ENCODE data around the gene OR4S2.

OR4S2 gene, protein sequence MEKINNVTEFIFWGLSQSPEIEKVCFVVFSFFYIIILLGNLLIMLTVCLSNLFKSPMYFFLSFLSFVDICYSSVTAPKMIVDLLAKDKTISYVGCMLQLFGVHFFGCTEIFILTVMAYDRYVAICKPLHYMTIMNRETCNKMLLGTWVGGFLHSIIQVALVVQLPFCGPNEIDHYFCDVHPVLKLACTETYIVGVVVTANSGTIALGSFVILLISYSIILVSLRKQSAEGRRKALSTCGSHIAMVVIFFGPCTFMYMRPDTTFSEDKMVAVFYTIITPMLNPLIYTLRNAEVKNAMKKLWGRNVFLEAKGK

DNA sequence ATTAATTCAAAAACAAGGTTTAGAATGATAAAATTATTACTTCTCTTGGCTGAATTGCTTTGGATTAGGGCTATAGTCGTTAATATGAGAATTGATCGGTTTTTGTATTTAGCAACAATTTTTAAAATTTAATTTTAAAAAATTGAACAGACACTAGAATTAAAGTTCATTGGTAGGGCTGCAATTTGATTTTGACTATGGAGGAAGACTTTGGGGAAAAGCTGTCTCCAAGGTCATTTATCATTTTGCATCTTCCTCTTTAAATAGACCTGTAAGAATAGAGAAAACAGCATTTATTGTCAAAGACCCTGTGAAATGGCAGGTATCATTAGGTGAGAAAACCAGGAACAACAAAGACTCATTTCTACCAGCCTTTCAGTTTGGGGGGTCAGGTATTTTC, at the start of gene OR4S2:
Gene OR4S2, plus strand, starts transcription at position 301 of the 400 bp plus-strand sequence. CDS start 2,577 bp downstream, outside the sequence.
- DNase-seq, result no peak

DNA sequence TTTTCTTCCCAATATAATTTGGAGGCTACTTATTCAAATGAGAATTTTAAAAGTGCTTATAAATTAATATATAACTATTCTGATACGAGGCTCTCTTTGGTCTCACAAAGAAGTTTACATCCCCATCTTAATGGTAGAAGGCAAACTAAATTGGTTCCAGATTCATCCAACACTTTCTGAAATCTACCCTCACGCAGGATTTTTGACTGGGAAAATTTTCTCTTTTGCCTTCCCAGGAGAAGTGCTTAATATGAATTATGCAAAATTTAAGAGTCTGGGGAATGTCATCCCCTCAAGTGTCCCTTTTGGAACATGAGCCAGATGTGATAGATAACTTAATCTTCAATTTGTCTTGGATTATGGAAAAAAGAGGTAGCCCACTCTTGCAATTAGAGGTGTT, 40.6 kb upstream of the OR4S2 start, which contains the start of gene OR4C11:
Gene OR4C11, minus strand, starts transcription at position 101 of the 400 bp plus-strand sequence. CDS start 3,272 bp downstream, outside the sequence.
- DNase-seq, result no peak

DNA sequence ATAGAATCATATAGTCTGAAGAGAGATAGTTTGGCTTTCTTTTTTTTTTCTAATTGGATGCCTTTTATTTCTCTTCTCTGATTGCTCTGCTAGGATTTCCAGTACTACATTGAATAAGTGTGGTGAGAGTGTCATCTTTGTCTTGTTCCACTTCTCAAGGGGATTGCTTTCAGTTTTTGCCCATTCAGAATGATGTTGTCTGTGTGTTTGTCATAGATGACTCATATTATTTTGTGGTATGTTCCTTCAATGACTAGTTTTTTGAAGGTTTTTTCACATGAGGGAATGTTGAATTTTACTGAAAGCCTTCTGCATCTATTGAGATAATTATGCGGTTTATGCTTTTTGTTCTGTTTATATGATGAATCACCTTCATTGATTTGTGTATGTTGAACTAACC, 23.6 kb upstream of the OR4S2 start:
- no peak for DNase-seq

DNA sequence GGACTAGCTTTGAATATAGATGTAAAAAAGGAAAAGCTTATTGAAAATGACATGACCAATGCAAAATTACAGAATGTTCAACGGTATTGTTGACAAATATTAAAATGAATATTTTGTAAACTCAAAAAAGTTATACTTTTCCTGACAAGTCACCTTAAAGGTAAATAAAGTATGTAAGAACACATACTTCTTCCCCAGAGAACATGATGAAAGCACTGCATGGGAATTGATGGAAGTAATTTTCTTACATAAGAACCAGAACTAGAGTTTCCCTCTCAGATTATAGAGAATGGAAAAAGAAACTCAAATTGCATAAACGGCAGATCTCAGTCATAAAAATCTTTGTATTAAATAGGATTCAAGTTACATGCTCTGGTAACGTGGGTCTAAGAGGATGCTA, 13.3 kb upstream of the OR4S2 start, which contains the start of gene OR4P4:
Gene OR4P4, plus strand, starts transcription at position 301 of the 400 bp plus-strand sequence.
- no peak for DNase-seq

DNA sequence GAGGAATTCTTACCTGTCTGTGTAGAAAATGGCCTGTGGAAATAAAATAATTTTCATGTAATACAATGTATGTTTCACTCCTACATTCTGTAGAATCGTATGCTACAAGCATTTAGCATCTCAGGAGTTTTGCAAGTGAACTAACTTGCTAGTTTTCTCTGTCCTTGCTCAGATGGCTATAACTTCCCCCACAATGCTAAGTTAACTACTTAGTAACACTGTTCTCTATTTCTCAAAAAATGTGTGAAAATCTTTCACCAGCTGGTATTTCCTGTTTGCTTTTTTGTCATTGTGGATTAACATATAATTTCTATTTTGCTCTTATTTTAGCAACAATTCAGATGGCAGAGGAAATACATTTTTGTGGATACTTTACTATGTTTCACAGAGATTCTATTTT, 4.4 kb downstream of the OR4S2 start:
- DNase-seq, result no peak

DNA sequence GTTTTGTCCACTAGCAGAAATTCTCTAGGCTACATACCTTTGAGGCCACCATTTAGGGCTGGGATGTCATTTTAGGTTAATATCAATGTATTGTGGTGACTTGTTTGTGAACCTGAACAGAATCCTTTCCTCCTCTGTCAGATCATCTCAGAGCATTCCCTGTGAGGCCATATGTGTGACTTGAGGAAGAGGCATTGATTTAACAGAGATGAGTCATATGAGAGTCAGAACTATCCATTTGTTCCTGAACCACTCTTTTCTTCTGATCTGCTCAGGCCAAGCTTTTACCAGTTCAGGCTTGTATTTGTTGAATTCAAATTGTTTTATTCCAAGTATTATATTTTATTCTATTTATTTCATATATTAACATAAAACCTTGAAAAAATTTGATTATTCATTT, 7.0 kb downstream of the OR4S2 start:
- no peak for DNase-seq

DNA sequence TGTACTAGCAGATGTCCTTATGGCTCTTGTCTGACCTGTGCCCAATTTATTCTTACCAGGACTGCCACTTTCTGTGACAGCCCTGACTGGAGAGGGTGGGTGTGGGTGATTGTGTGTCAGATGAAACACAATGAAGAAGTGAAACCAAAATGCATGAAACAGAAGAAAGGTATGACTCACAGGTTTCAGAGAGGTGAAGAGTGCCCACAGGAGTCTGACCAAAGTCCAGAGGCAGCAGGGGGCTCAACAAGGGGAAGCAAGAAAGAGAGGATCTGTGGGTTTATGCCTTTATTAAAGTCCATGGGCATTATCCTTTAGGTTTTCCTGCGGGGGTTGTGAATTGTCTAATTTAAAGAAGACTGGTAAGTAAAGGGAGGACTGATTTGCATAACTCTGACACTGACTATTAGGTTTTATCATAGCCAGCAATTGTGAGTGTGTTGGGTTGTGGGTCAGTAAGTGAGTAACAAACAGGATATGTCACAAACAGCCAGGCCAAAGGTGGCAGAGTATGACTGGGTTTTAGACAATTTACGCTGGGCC, 10.0 kb downstream of the OR4S2 start:
- no peak for DNase-seq

DNA sequence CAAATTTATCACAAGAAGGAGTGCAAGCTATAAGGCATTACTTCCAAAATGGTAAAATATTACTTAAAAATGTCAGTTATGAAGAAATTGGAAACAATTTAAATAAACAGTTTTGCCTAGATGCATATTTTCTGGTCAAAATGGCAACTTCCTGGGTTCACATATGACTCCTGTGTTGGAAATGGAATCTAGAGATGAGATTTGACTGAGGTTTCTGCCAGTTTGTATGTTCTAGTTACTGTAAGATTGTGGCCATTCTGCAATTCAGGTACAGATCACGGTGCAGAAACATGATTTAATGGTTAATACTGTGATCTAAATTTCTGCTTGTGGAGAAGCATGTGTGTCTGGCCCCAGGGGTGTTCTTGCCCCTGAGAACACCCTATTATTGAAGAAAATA, 10.5 kb downstream of the OR4S2 start:
- DNase-seq, result no peak

DNA sequence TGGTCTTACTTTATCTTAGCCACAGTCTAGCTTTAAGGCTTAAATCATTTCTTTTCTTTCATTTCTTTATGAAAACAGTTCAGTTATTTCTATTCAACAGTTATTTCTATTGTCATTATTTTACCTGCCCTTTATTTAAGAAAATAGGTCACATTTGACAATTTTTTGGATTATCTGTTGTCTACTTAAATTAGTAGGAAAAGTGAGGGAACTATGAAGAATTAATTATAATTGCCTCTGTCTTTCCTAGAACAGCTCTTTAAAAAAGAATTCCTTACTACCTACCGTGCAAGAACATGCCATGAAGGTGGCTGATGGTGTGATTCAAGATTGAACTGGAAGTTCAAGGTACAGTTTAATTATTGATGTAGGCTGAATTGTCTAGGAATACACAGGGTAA, 13.8 kb downstream of the OR4S2 start, which contains the start of gene OR4C6:
Gene OR4C6, plus strand, starts transcription at position 301 of the 400 bp plus-strand sequence. CDS start 2,966 bp downstream, outside the sequence.
- no peak for DNase-seq

DNA sequence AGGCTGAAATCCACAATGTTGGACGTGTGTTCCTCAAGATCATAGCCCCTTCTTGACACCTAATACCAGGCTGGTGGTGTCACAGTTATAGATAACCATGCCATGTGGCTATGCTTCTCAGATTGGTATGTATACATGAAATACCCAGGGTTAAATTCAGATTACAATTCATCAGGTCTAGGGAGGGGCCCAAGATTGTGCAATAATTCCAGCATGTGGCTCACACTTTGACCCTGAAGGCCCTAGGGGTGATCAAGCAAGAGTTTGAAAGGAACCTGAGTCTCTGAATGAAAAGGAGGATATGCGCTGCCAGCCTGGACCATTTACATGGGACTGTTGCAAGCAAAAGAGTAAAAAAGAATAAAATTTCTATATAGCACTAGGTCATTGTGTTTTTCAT, 21.2 kb downstream of the OR4S2 start:
- DNase-seq, result no peak

DNA sequence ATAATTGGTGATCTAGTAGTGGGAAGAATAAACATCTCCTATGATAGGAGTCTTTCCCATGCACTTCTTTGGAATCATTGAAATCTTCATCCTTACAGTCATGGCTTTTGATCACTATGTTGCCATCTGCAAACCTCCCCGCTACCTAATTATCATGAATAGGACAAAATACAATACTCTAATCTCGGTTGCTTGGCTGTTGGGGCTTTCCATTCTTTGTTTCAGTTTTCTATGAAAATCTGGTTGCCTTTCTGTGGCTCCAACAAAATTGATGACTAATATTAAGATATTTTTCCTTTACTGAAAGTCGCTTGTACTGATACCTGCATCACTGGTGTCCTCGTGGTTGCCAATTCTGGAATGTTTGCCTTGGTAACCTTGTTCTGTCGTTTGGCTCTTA, 25.7 kb downstream of the OR4S2 start:
- no peak for DNase-seq

DNA sequence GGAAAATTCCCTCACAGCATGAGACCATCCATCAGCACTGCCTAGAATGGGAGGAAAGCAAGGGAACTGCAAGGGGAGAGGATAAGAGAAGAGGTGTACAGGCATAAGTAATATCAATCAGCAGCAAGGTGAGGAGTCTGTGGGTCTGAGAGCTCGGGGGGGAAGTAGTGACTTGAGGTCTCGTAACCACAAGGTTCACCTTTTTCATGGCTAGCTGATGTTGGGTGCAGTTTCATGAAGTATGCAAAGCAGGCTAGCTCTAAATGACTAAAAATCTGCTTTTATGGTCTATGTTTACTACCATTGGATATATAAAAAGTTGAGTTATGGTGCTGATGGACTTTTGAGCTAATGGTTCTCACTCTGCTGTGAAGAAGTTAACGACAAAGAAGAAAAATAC, 49.7 kb downstream of the OR4S2 start:
- DNase-seq, result no peak

DNA sequence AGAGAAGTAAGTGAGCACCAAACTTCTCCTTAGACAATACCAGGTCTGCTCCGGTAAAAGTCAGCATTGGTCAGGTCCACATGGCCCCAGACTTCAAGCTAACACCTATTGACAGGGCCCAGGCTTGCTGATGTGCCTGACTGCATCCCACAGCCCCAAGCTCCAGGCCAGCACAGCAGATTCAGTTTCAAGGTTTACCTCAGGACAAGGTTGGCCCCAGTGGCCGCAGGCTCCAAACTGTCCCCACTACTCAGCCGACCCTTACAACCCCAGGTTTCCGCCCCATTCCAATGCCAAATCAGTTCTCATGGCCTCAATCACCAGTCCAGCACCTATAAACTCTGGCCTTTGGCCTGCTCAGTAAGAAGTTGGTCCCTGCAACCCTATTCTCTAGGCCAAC, 53.3 kb downstream of the OR4S2 start:
- DNase-seq, result no peak

All from cortex of kidney (tissue), 1 donor.